ENCODE results near the gene PODXL2.
"Not testable (repeated sequence)": the region's sequence is repeated elsewhere in the genome, so short reads cannot be mapped to it uniquely, and the experiment has no call there.

PODXL2 gene

GRCh38 chr3:127702151-127702578 lies 73.2 kb downstream of the PODXL2 start:
- DNase-seq (ENCODE audit: low read depth in 2 of 2, low spot score in 1 of 2), result no peak

GRCh38 chr3:127704840-127705239 lies 75.9 kb downstream of the PODXL2 start:
- DNase-seq (ENCODE audit: low read depth in 2 of 2, low spot score in 1 of 2), result not testable (repeated sequence)

- DNase-seq (ENCODE audit: low read depth in 2 of 2, low spot score in 1 of 2), result no peak
Observed at GRCh38 chr3:127706312-127706711, 77.3 kb downstream of the PODXL2 start.

- DNase-seq (ENCODE audit: low read depth in 2 of 2, low spot score in 1 of 2), result no peak
Observed at GRCh38 chr3:127706785-127707351, 77.9 kb downstream of the PODXL2 start.

GRCh38 chr3:127707851-127708411 lies 78.9 kb downstream of the PODXL2 start:
- DNase-seq (ENCODE audit: low read depth in 2 of 2, low spot score in 1 of 2), result no peak

- no peak for DNase-seq (ENCODE audit: low read depth in 2 of 2, low spot score in 1 of 2)
Observed at GRCh38 chr3:127708837-127709236, 79.9 kb downstream of the PODXL2 start.

- no peak for DNase-seq (ENCODE audit: low read depth in 2 of 2, low spot score in 1 of 2)
Observed at GRCh38 chr3:127709320-127710060, 80.5 kb downstream of the PODXL2 start.

GRCh38 chr3:127710155-127710941 lies 81.4 kb downstream of the PODXL2 start:
- no peak for DNase-seq (ENCODE audit: low read depth in 2 of 2, low spot score in 1 of 2)

GRCh38 chr3:127711021-127711695 lies 82.2 kb downstream of the PODXL2 start:
- DNase-seq (ENCODE audit: low read depth in 2 of 2, low spot score in 1 of 2), result no peak

- no peak for DNase-seq (ENCODE audit: low read depth in 2 of 2, low spot score in 1 of 2)
Observed at GRCh38 chr3:127711896-127712295, 82.9 kb downstream of the PODXL2 start.

- DNase-seq (ENCODE audit: low read depth in 2 of 2, low spot score in 1 of 2), result no peak
Observed at GRCh38 chr3:127712461-127712860, 83.5 kb downstream of the PODXL2 start.

- DNase-seq (ENCODE audit: low read depth in 2 of 2, low spot score in 1 of 2), result no peak
Observed at GRCh38 chr3:127712881-127713771, 84.1 kb downstream of the PODXL2 start.

GRCh38 chr3:127714125-127714571 lies 85.2 kb downstream of the PODXL2 start:
- no peak for DNase-seq (ENCODE audit: low read depth in 2 of 2, low spot score in 1 of 2)

GRCh38 chr3:127714866-127715265 lies 85.9 kb downstream of the PODXL2 start:
- no peak for DNase-seq (ENCODE audit: low read depth in 2 of 2, low spot score in 1 of 2)

GRCh38 chr3:127715532-127715931 lies 86.5 kb downstream of the PODXL2 start:
- no peak for DNase-seq (ENCODE audit: low read depth in 2 of 2, low spot score in 1 of 2)

GRCh38 chr3:127716384-127716783 lies 87.4 kb downstream of the PODXL2 start:
- DNase-seq (ENCODE audit: low read depth in 2 of 2, low spot score in 1 of 2), result no peak

GRCh38 chr3:127717357-127718244 lies 88.6 kb downstream of the PODXL2 start:
- DNase-seq (ENCODE audit: low read depth in 2 of 2, low spot score in 1 of 2), result no peak

- DNase-seq (ENCODE audit: low read depth in 2 of 2, low spot score in 1 of 2), result no peak
Observed at GRCh38 chr3:127718245-127718915, 89.4 kb downstream of the PODXL2 start.

- DNase-seq (ENCODE audit: low read depth in 2 of 2, low spot score in 1 of 2), result no peak
Observed at GRCh38 chr3:127718916-127719290, 89.9 kb downstream of the PODXL2 start.
